DOHH2 (cell line): ENCODE results near the gene UMPS.

ENCODE experiments used
- H3F3A ChIP-seq: fragments of 200-600 bp; sonication (generic), shearing (Covaris generic); 2 replicates; pipeline ENCODE4 v1.6.0; 2016; ENCODE audit warnings: antibody characterized with exemption, mild to moderate bottlenecking; ENCODE audit not compliant: control insufficient read depth, insufficient read depth
- H3K27ac ChIP-seq: fragments of 200-600 bp; sonication (generic); 2 replicates; pipeline ENCODE4 v1.5.1; 2014; ENCODE audit warnings: low read depth, mild to moderate bottlenecking, low read length, moderate library complexity
- H3K27me3 ChIP-seq: fragments of 200-600 bp; sonication (generic); 2 replicates; pipeline ENCODE4 v1.6.1; 2014; ENCODE audit warnings: mild to moderate bottlenecking, low read length, mixed read lengths; ENCODE audit not compliant: control insufficient read depth
- H3K36me3 ChIP-seq: fragments of 200-600 bp; sonication (generic); 2 replicates; pipeline ENCODE4 v1.6.1; 2014; ENCODE audit warnings: mild to moderate bottlenecking, low read length, moderate library complexity, mixed read lengths; ENCODE audit not compliant: control insufficient read depth
- H3K4me1 ChIP-seq: fragments of 200-600 bp; sonication (generic); 2 replicates; pipeline ENCODE4 v1.6.1; 2014; ENCODE audit warnings: mild to moderate bottlenecking, low read length, mixed read lengths; ENCODE audit not compliant: control insufficient read depth
- H3K4me2 ChIP-seq: fragments of 200-600 bp; sonication (generic); 2 replicates; pipeline ENCODE4 v1.6.0; 2014; ENCODE audit warnings: mild to moderate bottlenecking, low read length, moderate library complexity
- H3K4me3 ChIP-seq: fragments of 200-600 bp; sonication (generic); 2 replicates; pipeline ENCODE4 v1.5.1; 2014; ENCODE audit warnings: mild to moderate bottlenecking, low read length, mixed read lengths
- H3K79me2 ChIP-seq: fragments of 200-600 bp; sonication (generic); 2 replicates; pipeline ENCODE4 v1.6.1; 2014; ENCODE audit warnings: mild to moderate bottlenecking, low read length, mixed read lengths; ENCODE audit not compliant: control insufficient read depth
- H3K9me2 ChIP-seq: fragments of 200-600 bp; sonication (generic); replicated peaks from 2 replicates; pipeline ENCODE4 v1.6.1; 2014; ENCODE audit warnings: mild to moderate bottlenecking, low read length, mixed read lengths; ENCODE audit not compliant: control insufficient read depth
- H3K9me3 ChIP-seq: fragments of 200-600 bp; sonication (generic); 2 replicates; pipeline ENCODE4 v1.6.1; 2014; ENCODE audit warnings: antibody characterized with exemption, low read length, mixed read lengths; ENCODE audit not compliant: control insufficient read depth, insufficient read depth
- H4K20me1 ChIP-seq: fragments of 200-600 bp; sonication (generic); 2 replicates; pipeline ENCODE4 v1.6.0; 2014; ENCODE audit warnings: low read depth, mild to moderate bottlenecking, antibody characterized with exemption, low read length, moderate library complexity; ENCODE audit not compliant: control insufficient read depth, insufficient read depth
- EZH2phosphoT487 ChIP-seq: fragments of 200-600 bp; sonication (generic); IDR thresholded peaks from 2 replicates; pipeline ENCODE4 v1.6.1; 2017; ENCODE audit warnings: borderline replicate concordance, mild to moderate bottlenecking, antibody characterized with exemption, low read length, moderate library complexity, mixed read lengths
- TF ChIP-seq, protein P1 (sequence below): fragments of 200-600 bp; sonication (generic); IDR thresholded peaks from one replicate; pipeline ENCODE4 v1.5.1; 2014; ENCODE audit warnings: antibody characterized with exemption, mild to moderate bottlenecking, low read depth, low read length; ENCODE audit not compliant: poor library complexity, severe bottlenecking

The UMPS gene

GRCh38 chr3:124722589-124722988 lies 7.7 kb upstream of the UMPS start:
- TF ChIP-seq EZH2phosphoT487, result no peak
- TF ChIP-seq, protein P1, sequence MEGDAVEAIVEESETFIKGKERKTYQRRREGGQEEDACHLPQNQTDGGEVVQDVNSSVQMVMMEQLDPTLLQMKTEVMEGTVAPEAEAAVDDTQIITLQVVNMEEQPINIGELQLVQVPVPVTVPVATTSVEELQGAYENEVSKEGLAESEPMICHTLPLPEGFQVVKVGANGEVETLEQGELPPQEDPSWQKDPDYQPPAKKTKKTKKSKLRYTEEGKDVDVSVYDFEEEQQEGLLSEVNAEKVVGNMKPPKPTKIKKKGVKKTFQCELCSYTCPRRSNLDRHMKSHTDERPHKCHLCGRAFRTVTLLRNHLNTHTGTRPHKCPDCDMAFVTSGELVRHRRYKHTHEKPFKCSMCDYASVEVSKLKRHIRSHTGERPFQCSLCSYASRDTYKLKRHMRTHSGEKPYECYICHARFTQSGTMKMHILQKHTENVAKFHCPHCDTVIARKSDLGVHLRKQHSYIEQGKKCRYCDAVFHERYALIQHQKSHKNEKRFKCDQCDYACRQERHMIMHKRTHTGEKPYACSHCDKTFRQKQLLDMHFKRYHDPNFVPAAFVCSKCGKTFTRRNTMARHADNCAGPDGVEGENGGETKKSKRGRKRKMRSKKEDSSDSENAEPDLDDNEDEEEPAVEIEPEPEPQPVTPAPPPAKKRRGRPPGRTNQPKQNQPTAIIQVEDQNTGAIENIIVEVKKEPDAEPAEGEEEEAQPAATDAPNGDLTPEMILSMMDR, result no peak
- Histone ChIP-seq H4K20me1 (no peaks in the 10 kb centered on the region), H3K27me3 (peaks cover 20% of the 10 kb centered on the region), H3K27ac (no peak overlapping the region), H3K79me2 (no peaks in the 10 kb centered on the region), H3K9me3 (no peaks in the 10 kb centered on the region), H3F3A (no peaks in the 10 kb centered on the region), H3K36me3 (no peaks in the 10 kb centered on the region), H3K4me1 (no peaks in the 10 kb centered on the region), H3K9me2 (no peaks in the 10 kb centered on the region), H3K4me3 (no peak overlapping the region), H3K4me2 (no peak overlapping the region)

DNA sequence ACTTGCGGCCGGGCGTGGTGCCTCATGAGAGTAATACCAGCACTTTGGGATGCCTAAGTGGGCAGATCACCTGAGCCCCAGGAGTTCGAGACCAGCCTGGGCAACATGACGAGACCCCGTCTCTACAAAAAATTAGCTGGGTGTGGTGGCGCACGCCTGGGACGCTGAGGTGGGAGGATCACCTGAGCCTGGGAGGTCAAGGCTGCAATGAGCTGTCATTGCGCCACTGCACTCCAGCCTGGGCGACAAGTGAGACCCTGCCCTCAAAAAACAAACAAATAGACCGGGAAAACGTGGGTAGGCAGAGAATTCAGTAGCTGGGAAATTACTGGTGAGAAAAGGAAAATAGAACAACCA lies 667 bp downstream of the UMPS start:
- peak overlapping the region; percentile 99 for H3K4me2 ChIP-seq

DNA sequence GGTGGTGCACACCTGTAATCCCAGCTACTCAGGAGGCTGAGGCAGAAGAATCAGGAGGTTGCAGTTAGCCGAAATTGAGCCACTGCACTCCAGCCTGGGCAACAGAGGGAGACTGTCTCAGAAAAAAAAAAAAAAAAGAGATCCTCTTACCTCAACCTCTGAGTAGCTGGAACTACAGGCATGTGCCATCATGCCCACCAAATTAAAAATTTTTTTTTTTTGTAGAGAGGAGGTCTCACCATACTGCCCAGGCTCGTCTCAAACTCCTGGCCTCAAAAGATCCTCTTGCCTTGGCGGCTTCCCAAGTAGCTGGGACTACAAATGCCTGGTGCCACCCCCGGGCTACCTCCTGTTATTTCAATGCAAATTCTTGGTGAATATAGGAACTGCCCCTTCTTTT lies 1.5 kb downstream of the UMPS start:
- Histone ChIP-seq H3K4me1 (peaks cover 27% of the 10 kb centered on the region), H3K27me3 (no peaks in the 10 kb centered on the region), H3F3A (0 out of 2 replicates have a peak, but pooled peaks cover 2% of the 10 kb centered on the region), H3K9me3 (no peaks in the 10 kb centered on the region), H3K79me2 (peaks cover 65% of the 10 kb centered on the region), H3K4me3 (peak overlapping the region; percentile 97), H3K27ac (no peak overlapping the region), H3K9me2 (no peaks in the 10 kb centered on the region), H3K4me2 (peak overlapping the region; percentile 99), H3K36me3 (peaks cover 55% of the 10 kb centered on the region), H4K20me1 (0 out of 2 replicates have a peak, but pooled peaks cover 3% of the 10 kb centered on the region)
- TF ChIP-seq EZH2phosphoT487, result no peak
- TF ChIP-seq, protein P1, result no peak

More for the DNA sequence above, 667 bp downstream of the UMPS start:
- Histone ChIP-seq H3K4me3 (peak overlapping the region; percentile 97), H3K36me3 (peaks cover 47% of the 10 kb centered on the region), H3K79me2 (peaks cover 58% of the 10 kb centered on the region), H3F3A (no peaks in the 10 kb centered on the region), H3K9me3 (no peaks in the 10 kb centered on the region), H3K27ac (no peak overlapping the region), H3K4me1 (peaks cover 27% of the 10 kb centered on the region), H3K9me2 (no peaks in the 10 kb centered on the region), H3K27me3 (no peaks in the 10 kb centered on the region), H4K20me1 (0 out of 2 replicates have a peak, but pooled peaks cover 3% of the 10 kb centered on the region)
- no peak for TF ChIP-seq EZH2phosphoT487
- TF ChIP-seq, protein P1, result no peak

GRCh38 chr3:124741027-124741426 lies 10.8 kb downstream of the UMPS start:
- 0 out of 2 replicates have a peak, but pooled peaks cover 4% of the 10 kb centered on the region for H3F3A ChIP-seq
- no peak overlapping the region for H3K4me3 ChIP-seq
- H3K27ac ChIP-seq, result no peak overlapping the region
- H3K9me2 ChIP-seq, result no peaks in the 10 kb centered on the region
- peaks cover 43% of the 10 kb centered on the region for H3K79me2 ChIP-seq
- no peaks in the 10 kb centered on the region for H3K9me3 ChIP-seq
- no peaks in the 10 kb centered on the region for H4K20me1 ChIP-seq
- H3K4me1 ChIP-seq, result 0 out of 2 replicates have a peak, but pooled peaks cover 5% of the 10 kb centered on the region
- no peaks in the 10 kb centered on the region for H3K27me3 ChIP-seq
- no peak overlapping the region for H3K4me2 ChIP-seq
- peaks cover 89% of the 10 kb centered on the region for H3K36me3 ChIP-seq
- no peak for TF ChIP-seq EZH2phosphoT487
- TF ChIP-seq, protein P1, result no peak
